Breast epithelium (tissue), 4 donors: ENCODE data around the gene MYLK3. TPM values are rescaled to one million over a fixed set of nuclear protein-coding genes. Genes with fewer than 3 reads are reported as not detected.

Source experiments
- DNase-seq, 2 donors: peaks; one replicate each; pipeline ENCODE4 v3.0.0-alpha.2; 2019; ENCODE audit warnings: low spot score in 2 of 2
- H3K27ac ChIP-seq, 2 donors: fragments of 200-600 bp; sonication (generic) in 1 of 2; one replicate each; pipeline ENCODE4 v1.5.1; 2016 to 2019; ENCODE audit warnings: mild to moderate bottlenecking in 1 of 2
- H3K27me3 ChIP-seq, 2 donors: fragments of 200-600 bp; sonication (generic) in 1 of 2; one replicate each; pipeline versions ENCODE4 v1.5.1 to v1.6.0; 2017 to 2019; ENCODE audit warnings: control low read depth in 1 of 2, mild to moderate bottlenecking in 1 of 2
- H3K36me3 ChIP-seq: fragments of 200-600 bp; one replicate; pipeline ENCODE4 v1.5.1; 2019
- H3K4me1 ChIP-seq, 2 donors: fragments of 200-600 bp; sonication (generic); one replicate each; pipeline ENCODE4 v1.5.1; 2016 to 2019; ENCODE audit warnings: control low read depth in 1 of 2
- H3K4me3 ChIP-seq, 3 donors: fragments of 200-600 bp; sonication (generic); 1 replicate in 2 of 3; 2 replicates in 1 of 3; pipeline ENCODE4 v1.5.1; 2016 to 2019; ENCODE audit warnings: mild to moderate bottlenecking in 3 of 3, moderate library complexity in 2 of 3
- H3K9me3 ChIP-seq, 2 donors: fragments of 200-600 bp; sonication (generic) in 1 of 2; one replicate each; pipeline ENCODE4 v1.5.1; 2016 to 2019; ENCODE audit warnings: control low read depth in 1 of 2
- CTCF ChIP-seq, 3 donors: fragments of 450-650 bp; IDR thresholded peaks; one replicate each; pipeline ENCODE4 v1.5.1; 2016 to 2017; ENCODE audit warnings: antibody characterized with exemption in 3 of 3, mild to moderate bottlenecking in 3 of 3, moderate library complexity in 3 of 3
- POLR2A ChIP-seq: fragments of 450-650 bp; IDR thresholded peaks from one replicate; pipeline ENCODE4 v1.6.1; 2016; ENCODE audit warnings: antibody characterized with exemption, mild to moderate bottlenecking, moderate library complexity
- POLR2AphosphoS5 ChIP-seq, 3 donors: sonication (generic); formaldehyde crosslinking; IDR thresholded peaks; one replicate each; pipeline ENCODE4 v1.6.1; 2017; ENCODE audit warnings: antibody characterized with exemption in 3 of 3
- intact Hi-C: fragments of 100-400 bp; cut with DNase I; formaldehyde crosslinking; loops from one replicate; pipeline ENCODE4 v1.15.1; 2023; ENCODE audit warnings: low total_unique reads
- total RNA-seq, 3 donors: library from RNA; depleted of rRNA; stranded (reverse); fragments of >200 nt; gene quantifications; one replicate each; pipeline ENCODE4 v1.1.0, GENCODE V29; 2016

The MYLK3 gene
- total RNA-seq, 3 donors from 2014 or later = 0.48 to 0.59 TPM; not detected in 1

GRCh38 chr16:46772463-46772862, 24.3 kb upstream of the MYLK3 start:
- Histone ChIP-seq H3K9me3 (no peaks in the 10 kb centered on the region), H3K4me3 (no peak overlapping the region), H3K27ac (no peak overlapping the region), H3K4me1 (no peaks in the 10 kb centered on the region), H3K36me3 (no peaks in the 10 kb centered on the region), H3K27me3 (no peaks in the 10 kb centered on the region)
- TF ChIP-seq POLR2AphosphoS5 (IDR thresholded peaks at IDR 0.05) (no peak), POLR2A (no peak), CTCF (IDR thresholded peaks at IDR 0.05) (no peak)
- intact Hi-C loops = no loop called here
- DNase-seq = no peak

GRCh38 chr16:46768809-46769208, 20.7 kb upstream of the MYLK3 start:
- H3K36me3 ChIP-seq = no peaks in the 10 kb centered on the region
- no peak overlapping the region for H3K27ac ChIP-seq
- H3K4me3 ChIP-seq = no peak overlapping the region
- TF ChIP-seq POLR2A (no peak), CTCF (IDR thresholded peaks at IDR 0.05) (no peak), POLR2AphosphoS5 (IDR thresholded peaks at IDR 0.05) (no peak)
- intact Hi-C loops = no loop called here
- no peaks in the 10 kb centered on the region for H3K9me3 ChIP-seq
- H3K4me1 ChIP-seq = no peaks in the 10 kb centered on the region
- H3K27me3 ChIP-seq = no peaks in the 10 kb centered on the region
- DNase-seq = no peak

- Histone ChIP-seq H3K27ac (no peak overlapping the region), H3K9me3 (no peaks in the 10 kb centered on the region), H3K4me1 (no peaks in the 10 kb centered on the region), H3K4me3 (no peak overlapping the region), H3K36me3 (no peaks in the 10 kb centered on the region), H3K27me3 (no peaks in the 10 kb centered on the region)
- TF ChIP-seq POLR2AphosphoS5 (IDR thresholded peaks at IDR 0.05) (no peak), CTCF (IDR thresholded peaks at IDR 0.05) (no peak), POLR2A (no peak)
- no peak for DNase-seq
- intact Hi-C loops = no loop called here
Observed at GRCh38 chr16:46765050-46765449, 16.9 kb upstream of the MYLK3 start.

GRCh38 chr16:46763147-46763546, 15.0 kb upstream of the MYLK3 start:
- Histone ChIP-seq H3K9me3 (no peaks in the 10 kb centered on the region), H3K27me3 (peaks cover 0 to 11% of the 10 kb centered on the region in 2 donors), H3K4me1 (no peaks in the 10 kb centered on the region), H3K36me3 (no peaks in the 10 kb centered on the region), H3K4me3 (no peak overlapping the region), H3K27ac (no peak overlapping the region)
- no peak for DNase-seq
- intact Hi-C loops = no loop called here
- TF ChIP-seq CTCF (IDR thresholded peaks at IDR 0.05) (no peak), POLR2AphosphoS5 (IDR thresholded peaks at IDR 0.05) (no peak), POLR2A (no peak)

GRCh38 chr16:46762583-46762982, 14.4 kb upstream of the MYLK3 start:
- intact Hi-C loops = no loop called here
- Histone ChIP-seq H3K36me3 (no peaks in the 10 kb centered on the region), H3K4me1 (no peaks in the 10 kb centered on the region), H3K27me3 (peaks cover 0 to 11% of the 10 kb centered on the region in 2 donors), H3K27ac (no peak overlapping the region), H3K4me3 (no peak overlapping the region), H3K9me3 (no peaks in the 10 kb centered on the region)
- no peak for DNase-seq
- TF ChIP-seq CTCF (IDR thresholded peaks at IDR 0.05) (no peak), POLR2A (no peak), POLR2AphosphoS5 (IDR thresholded peaks at IDR 0.05) (no peak)
